Kidney (tissue), 14 donors: ENCODE results near the gene NAA30. TPM values are rescaled to one million over a fixed set of nuclear protein-coding genes. Genes with fewer than 3 reads are reported as not detected.

Experiments
- DNase-seq, 5 donors: peaks; one replicate each; pipeline ENCODE4 v3.0.0-alpha.2; 2013 to 2020
- FAIRE-seq: peaks from 2 replicates; lab custom pipeline; 2012; peaks lifted over from hg19 to GRCh38; lab: Jason Lieb, UNC
- H3K27ac ChIP-seq, 2 donors: one replicate each; pipeline ENCODE4 v1.7.0; 2013; ENCODE audit warnings: low read depth in 2 of 2, low read length in 2 of 2, inconsistent platforms in 1 of 2
- H3K27me3 ChIP-seq: one replicate; pipeline ENCODE4 v1.7.1; 2013; ENCODE audit warnings: low read length, inconsistent platforms; ENCODE audit not compliant: control insufficient read depth, insufficient read depth
- H3K36me3 ChIP-seq, 3 donors: one replicate each; pipeline versions ENCODE4 v1.7.0 to v1.7.1; 2013; ENCODE audit warnings: low read length in 3 of 3, control low read depth in 1 of 3, inconsistent platforms in 1 of 3; ENCODE audit not compliant: insufficient read depth in 3 of 3, control insufficient read depth in 2 of 3
- H3K4me1 ChIP-seq, 3 donors: one replicate each; pipeline versions ENCODE4 v1.7.0 to v1.7.1; 2013; ENCODE audit warnings: low read length in 3 of 3, inconsistent platforms in 1 of 3, low read depth in 1 of 3; ENCODE audit not compliant: control insufficient read depth in 2 of 3, insufficient read depth in 2 of 3
- H3K4me3 ChIP-seq, 3 donors: one replicate each; pipeline versions ENCODE4 v1.7.0 to v1.8.1; 2013; ENCODE audit warnings: low read length in 3 of 3, control low read depth in 1 of 3, inconsistent platforms in 1 of 3
- H3K9ac ChIP-seq, 3 donors: one replicate each; pipeline versions ENCODE4 v1.7.0 to v1.7.1; 2013; ENCODE audit warnings: low read length in 3 of 3, control low read depth in 1 of 3, inconsistent platforms in 1 of 3
- H3K9me3 ChIP-seq, 3 donors: one replicate each; pipeline versions ENCODE4 v1.7.0 to v1.7.1; 2013; ENCODE audit warnings: low read length in 3 of 3, control low read depth in 1 of 3, inconsistent platforms in 1 of 3; ENCODE audit not compliant: control insufficient read depth in 2 of 3, insufficient read depth in 1 of 3
- intact Hi-C: fragments of 100-400 bp; cut with DNase I; formaldehyde crosslinking; loops from one replicate; pipeline ENCODE4 v1.11.1; 2022
- polyA plus RNA-seq: library from polyadenylated mRNA; stranded (reverse); fragments of 350-450 nt; fragmentation: Illumina TruSeq; extraction: RNeasy Lipid Tissue Mini Kit (QIAGEN cat#74804); gene quantifications from one replicate; pipeline ENCODE4 v1.2.3, GENCODE V29; 2014; ENCODE audit warnings: low read depth, low replicate concordance; ENCODE audit not compliant: insufficient read depth
- total RNA-seq: library from RNA; stranded (reverse); fragmentation: NEBNext Ultra II Directional; extraction: Animal tissue kit (Norgen Biotek cat#: 25700); gene quantifications from one replicate; pipeline ENCODE4 v1.2.1, GENCODE V29; 2021
- TF ChIP-seq, protein P1 (sequence below): IDR thresholded peaks from 3 replicates; pipeline ENCODE4 v1.5.1; 2012; ENCODE audit warnings: mild to moderate bottlenecking, moderate library complexity, borderline replicate concordance; ENCODE audit not compliant: insufficient read depth; ENCODE audit errors: extremely low read depth
- donor health status: control.
- donor health status: control.
- donor health status: control.
- donor health status: control.
- donor health status: control.
- donor health status: DM: yes; HTN: yes; CAD: no.
- donor health status: Normal renal cell carcinoma (clear cell type).

Gene NAA30
- total and polyA plus RNA-seq, 2 donors from 2014 or later, result 9.2 to 17.1 TPM

DNA sequence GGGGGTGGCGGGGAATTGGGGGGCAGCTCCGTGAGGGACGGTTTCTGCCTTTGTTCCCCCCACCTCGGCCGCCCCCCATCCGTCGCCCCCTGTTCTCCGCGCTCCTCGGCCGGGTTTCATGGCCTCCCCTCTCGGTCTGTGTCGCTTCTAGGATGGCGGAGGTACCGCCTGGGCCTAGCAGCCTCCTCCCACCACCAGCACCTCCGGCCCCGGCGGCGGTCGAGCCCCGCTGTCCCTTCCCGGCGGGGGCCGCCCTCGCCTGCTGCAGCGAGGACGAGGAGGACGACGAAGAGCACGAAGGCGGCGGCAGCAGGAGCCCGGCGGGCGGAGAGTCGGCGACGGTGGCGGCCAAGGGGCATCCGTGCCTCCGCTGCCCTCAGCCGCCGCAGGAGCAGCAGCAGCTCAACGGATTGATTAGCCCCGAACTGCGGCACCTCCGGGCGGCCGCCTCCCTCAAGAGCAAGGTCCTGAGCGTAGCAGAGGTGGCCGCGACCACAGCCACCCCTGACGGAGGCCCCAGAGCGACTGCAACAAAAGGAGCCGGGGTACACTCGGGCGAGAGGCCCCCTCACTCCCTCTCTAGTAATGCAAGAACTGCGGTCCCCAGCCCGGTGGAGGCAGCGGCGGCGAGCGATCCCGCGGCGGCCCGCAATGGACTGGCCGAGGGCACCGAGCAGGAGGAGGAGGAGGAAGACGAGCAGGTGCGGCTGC, 575 bp downstream of the NAA30 start:
- TF ChIP-seq, protein P1, sequence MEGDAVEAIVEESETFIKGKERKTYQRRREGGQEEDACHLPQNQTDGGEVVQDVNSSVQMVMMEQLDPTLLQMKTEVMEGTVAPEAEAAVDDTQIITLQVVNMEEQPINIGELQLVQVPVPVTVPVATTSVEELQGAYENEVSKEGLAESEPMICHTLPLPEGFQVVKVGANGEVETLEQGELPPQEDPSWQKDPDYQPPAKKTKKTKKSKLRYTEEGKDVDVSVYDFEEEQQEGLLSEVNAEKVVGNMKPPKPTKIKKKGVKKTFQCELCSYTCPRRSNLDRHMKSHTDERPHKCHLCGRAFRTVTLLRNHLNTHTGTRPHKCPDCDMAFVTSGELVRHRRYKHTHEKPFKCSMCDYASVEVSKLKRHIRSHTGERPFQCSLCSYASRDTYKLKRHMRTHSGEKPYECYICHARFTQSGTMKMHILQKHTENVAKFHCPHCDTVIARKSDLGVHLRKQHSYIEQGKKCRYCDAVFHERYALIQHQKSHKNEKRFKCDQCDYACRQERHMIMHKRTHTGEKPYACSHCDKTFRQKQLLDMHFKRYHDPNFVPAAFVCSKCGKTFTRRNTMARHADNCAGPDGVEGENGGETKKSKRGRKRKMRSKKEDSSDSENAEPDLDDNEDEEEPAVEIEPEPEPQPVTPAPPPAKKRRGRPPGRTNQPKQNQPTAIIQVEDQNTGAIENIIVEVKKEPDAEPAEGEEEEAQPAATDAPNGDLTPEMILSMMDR, result no peak
- Histone ChIP-seq H3K36me3 (no peaks in the 10 kb centered on the region), H3K9ac (peak overlapping the region; percentile 45 to 79 (median 69)), H3K27me3 (no peaks in the 10 kb centered on the region), H3K27ac (peak overlapping the region; percentile 79 to 88), H3K4me1 (peaks cover 0 to 6% (median 3%) of the 10 kb centered on the region in 3 donors), H3K4me3 (peak overlapping the region; percentile 54 to 87 (median 86)), H3K9me3 (no peaks in the 10 kb centered on the region)
- DNase-seq (peak; percentile 51 to 83 (median 69)), FAIRE-seq (no peak)
- intact Hi-C loops, result no loop called here

DNA sequence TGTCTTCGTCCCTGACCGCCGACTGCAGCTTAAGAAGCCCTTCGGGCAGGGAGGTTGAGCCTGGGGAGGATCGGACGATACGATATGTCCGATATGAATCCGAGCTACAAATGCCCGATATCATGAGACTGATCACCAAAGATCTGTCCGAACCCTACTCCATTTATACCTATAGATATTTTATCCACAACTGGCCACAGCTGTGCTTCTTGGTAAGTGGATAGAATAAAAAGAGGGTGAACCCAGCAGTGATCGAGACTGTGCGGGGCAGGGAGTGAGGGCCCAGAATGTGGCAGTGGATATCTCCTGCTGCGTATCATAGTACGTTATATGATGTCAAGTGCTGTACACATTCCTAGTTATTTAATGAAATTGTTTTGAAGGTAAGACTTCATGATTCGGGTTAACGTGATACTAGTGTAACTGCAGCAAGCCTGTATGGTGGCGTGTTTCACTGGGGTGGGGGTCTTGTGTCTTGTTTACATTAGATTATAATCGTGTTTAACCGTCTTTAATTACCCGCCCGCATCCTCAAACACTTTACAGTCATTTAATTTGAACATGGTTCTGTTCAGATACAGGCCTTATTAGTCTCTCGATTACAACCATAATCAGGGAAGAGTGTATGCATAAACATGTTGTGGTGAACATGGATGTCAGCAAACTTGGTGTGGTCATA, 1.3 kb downstream of the NAA30 start:
- H3K27ac ChIP-seq, result peak overlapping the region; percentile 79 to 88
- intact Hi-C loops, result no loop called here

DNA sequence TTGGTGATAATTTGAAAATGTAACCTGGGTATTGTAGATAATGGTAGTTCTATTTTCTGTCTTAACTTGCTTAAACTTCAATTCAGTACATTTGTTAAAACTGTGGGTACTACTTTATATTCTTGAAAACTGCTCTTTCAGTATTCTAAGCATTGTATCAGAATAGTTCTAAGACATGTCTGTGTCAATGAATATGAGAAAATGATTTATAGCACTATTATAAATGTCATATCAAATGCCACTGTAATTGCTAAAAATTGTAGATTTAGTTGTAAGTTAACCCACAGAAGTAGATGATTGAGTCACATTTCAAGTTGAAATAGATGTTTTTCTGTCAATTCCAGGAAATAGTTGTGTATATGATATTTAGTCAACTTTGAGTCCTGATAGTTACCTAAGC, 2.4 kb downstream of the NAA30 start:
- H3K36me3 ChIP-seq, result peaks cover 0 to 7% (median 6%) of the 10 kb centered on the region in 3 donors
- FAIRE-seq (no peak), DNase-seq (no peak)
- peaks cover 0 to 6% (median 3%) of the 10 kb centered on the region in 3 donors for H3K4me1 ChIP-seq
- no peaks in the 10 kb centered on the region for H3K9me3 ChIP-seq
- intact Hi-C loops, result no loop called here
- H3K9ac ChIP-seq, result no peak overlapping the region
- H3K27me3 ChIP-seq, result no peaks in the 10 kb centered on the region
- peak overlapping the region; percentile 19 to 87 (median 32) for H3K4me3 ChIP-seq
- TF ChIP-seq, protein P1, result no peak
- no peak overlapping the region for H3K27ac ChIP-seq

More for the DNA sequence above, 1.3 kb downstream of the NAA30 start:
- Histone ChIP-seq H3K4me1 (peaks cover 0 to 6% (median 3%) of the 10 kb centered on the region in 3 donors), H3K4me3 (peak overlapping the region; percentile 54 to 87 (median 86)), H3K9ac (peak overlapping the region; percentile 45 to 79 (median 69)), H3K36me3 (no peaks in the 10 kb centered on the region), H3K27me3 (no peaks in the 10 kb centered on the region), H3K9me3 (no peaks in the 10 kb centered on the region)
- FAIRE-seq (no peak), DNase-seq (peak in 4 of 5 donors; percentile 14 to 43 (median 34))
- TF ChIP-seq, protein P1, result no peak
